ENCODE measurements around the gene MPV17L2.

GRCh38 chr19:18153556-18154134 is 39.4 kb upstream of the MPV17L2 start:
- TF ChIP-seq CTCF (IDR thresholded peaks at IDR 0.05) (no peak), ZFX (IDR thresholded peaks at IDR 0.05; ENCODE audit: borderline replicate concordance) (no peak)

Measured in 22Rv1 (cell line).